Left lung (tissue), 10 donors: Measurements from ENCODE around the gene WDR35. TPM values are rescaled to one million over a fixed set of nuclear protein-coding genes. Genes with fewer than 3 reads are reported as not detected.
A peak's percentile ranks its signal among the peaks of the same experiment; 100 is the strongest.
"Not testable (repeated sequence)": the region's sequence is repeated elsewhere in the genome, so short reads cannot be mapped to it uniquely, and the experiment has no call there.

Experiments used
- ATAC-seq: fragments of 200-7000 bp; cut with Tn5 transposase; one replicate; pipeline ENCODE4 v1.9.1; 2020; ENCODE audit warnings: moderate library complexity
- DNase-seq, 4 donors: peaks; one replicate each; pipeline ENCODE4 v3.0.0-alpha.2; 2013 to 2020
- H3K27ac ChIP-seq, 2 donors: fragments of 200-600 bp; sonication (generic) in 1 of 2; one replicate each; pipeline versions ENCODE4 v1.5.0 to v1.8.0; 2020 to 2021
- H3K27me3 ChIP-seq, 2 donors: fragments of 200-600 bp; sonication (generic) in 1 of 2; one replicate each; pipeline versions ENCODE4 v1.5.0 to v1.8.0; 2020 to 2021
- H3K36me3 ChIP-seq, 2 donors: fragments of 200-600 bp; sonication (generic) in 1 of 2; one replicate each; pipeline versions ENCODE4 v1.5.0 to v1.8.0; 2020 to 2021
- H3K4me1 ChIP-seq, 2 donors: fragments of 200-600 bp; one replicate each; pipeline ENCODE4 v1.8.0; 2021
- H3K4me3 ChIP-seq, 2 donors: fragments of 200-600 bp; sonication (generic) in 1 of 2; one replicate each; pipeline versions ENCODE4 v1.5.0 to v1.8.0; 2020 to 2021; ENCODE audit warnings: mild to moderate bottlenecking in 1 of 2
- H3K9me3 ChIP-seq, 2 donors: fragments of 200-600 bp; sonication (generic) in 1 of 2; one replicate each; pipeline versions ENCODE4 v1.5.0 to v1.8.0; 2020 to 2021
- CTCF ChIP-seq, 2 donors: fragments of 200-600 bp; sonication (generic) in 1 of 2; IDR thresholded peaks; one replicate each; pipeline versions ENCODE4 v1.5.0 to v1.8.0; 2021; ENCODE audit warnings: antibody characterized with exemption in 2 of 2
- intact Hi-C, 2 donors: fragments of 100-400 bp; cut with DNase I; formaldehyde crosslinking; loops; one replicate each; pipeline versions ENCODE4 v1.11.2 to v1.14.2; 2022
- polyA plus RNA-seq, 6 donors: library from polyadenylated mRNA; unstranded; fragments of 120-200 nt; gene quantifications; one replicate each; pipeline ENCODE4 v1.2.1, GENCODE V29; 2013; ENCODE audit not compliant: insufficient read length in 6 of 6
- total RNA-seq, 2 donors: library from RNA; stranded (reverse); fragmentation: NEBNext Ultra II Directional; extraction: Animal tissue kit (Norgen Biotek cat#: 25700); gene quantifications; one replicate each; pipeline ENCODE4 v1.2.1, GENCODE V29; 2021
- donor health status: DM: no; HTN: yes; CAD: no.
- donor health status: DM: no; HTN: no; CAD: no.

Gene WDR35
- total and polyA plus RNA-seq, 8 donors: 8.0 to 32.3 (median 27.7) TPM

- Histone ChIP-seq H3K9me3 (no peaks in the 10 kb centered on the region), H3K36me3 (peaks cover 0 to 20% of the 10 kb centered on the region in 2 donors), H3K27ac (no peak overlapping the region), H3K4me1 (no peaks in the 10 kb centered on the region), H3K27me3 (no peaks in the 10 kb centered on the region), H3K4me3 (no peak overlapping the region)
- TF ChIP-seq CTCF (IDR thresholded peaks at IDR 0.05): no peak
- intact Hi-C loops: no loop called here
- DNase-seq (no peak), ATAC-seq (no peak)
Observed at GRCh38 chr2:19936203-19936602, 53.7 kb downstream of the WDR35 start.

DNA sequence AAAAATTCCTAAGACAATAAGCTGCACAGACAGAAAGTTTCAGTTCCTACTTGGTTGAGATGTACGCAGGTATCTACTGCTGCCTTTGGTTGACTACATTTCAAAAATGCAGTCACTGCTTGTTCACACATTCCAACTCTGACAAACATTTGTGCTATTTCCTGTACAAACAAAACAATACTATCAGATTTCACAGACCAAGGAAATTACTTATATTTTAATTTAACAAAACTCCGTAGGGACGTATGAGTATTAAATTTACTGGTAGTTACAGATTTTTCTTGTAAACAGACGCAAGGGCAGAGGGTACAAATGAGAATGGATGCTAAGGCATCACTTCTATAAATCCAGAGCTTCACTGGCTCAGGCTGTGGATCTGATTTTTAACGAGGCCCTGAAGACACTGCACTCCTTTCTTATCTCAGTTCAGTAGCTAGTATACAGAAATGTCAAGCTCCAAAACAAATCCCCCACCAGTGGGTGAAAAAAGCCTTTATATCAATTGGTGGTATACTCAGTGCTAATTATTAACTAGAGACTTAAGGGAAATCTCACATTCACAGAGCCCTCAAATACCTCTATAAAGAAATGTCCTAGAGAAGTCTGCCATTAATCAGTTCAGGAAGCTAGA lies 56.4 kb downstream of the WDR35 start:
- no peak for TF ChIP-seq CTCF (IDR thresholded peaks at IDR 0.05)

DNA sequence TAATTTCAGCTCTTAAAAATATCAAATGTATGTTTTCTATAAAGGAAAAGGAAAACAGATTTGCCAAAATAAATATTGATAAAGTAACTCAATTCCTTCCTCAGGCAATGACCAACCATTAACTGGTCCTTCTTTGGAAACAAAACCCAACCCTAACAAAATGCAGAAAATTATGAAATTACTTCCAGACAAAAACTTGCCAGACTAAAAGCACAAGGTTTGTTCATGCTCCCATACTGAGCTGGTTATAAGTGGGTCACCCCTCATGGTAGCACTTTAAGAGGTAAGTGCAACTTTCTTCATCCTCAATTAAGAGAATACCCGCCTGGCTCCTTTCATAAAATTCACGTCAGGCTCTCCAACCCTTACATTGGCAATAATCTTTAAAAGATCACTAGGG lies 57.0 kb downstream of the WDR35 start:
- H3K36me3 ChIP-seq: peaks cover 0 to 44% of the 10 kb centered on the region in 2 donors
- H3K4me3 ChIP-seq: no peak overlapping the region
- DNase-seq (no peak), ATAC-seq (no peak)
- no peaks in the 10 kb centered on the region for H3K4me1 ChIP-seq
- intact Hi-C loops: no loop called here
- no peak for TF ChIP-seq CTCF (IDR thresholded peaks at IDR 0.05)
- no peaks in the 10 kb centered on the region for H3K27me3 ChIP-seq
- no peak overlapping the region for H3K27ac ChIP-seq
- H3K9me3 ChIP-seq: peaks cover 0 to 20% of the 10 kb centered on the region in 2 donors

More for the DNA sequence above, 56.4 kb downstream of the WDR35 start:
- no peaks in the 10 kb centered on the region for H3K4me1 ChIP-seq
- no peak for DNase-seq
- peaks cover 0 to 40% of the 10 kb centered on the region in 2 donors for H3K36me3 ChIP-seq
- peak; percentile 71 for ATAC-seq
- no peaks in the 10 kb centered on the region for H3K27me3 ChIP-seq
- intact Hi-C loops: no loop called here
- no peak overlapping the region for H3K27ac ChIP-seq
- peaks cover 0 to 14% of the 10 kb centered on the region in 2 donors for H3K9me3 ChIP-seq
- H3K4me3 ChIP-seq: no peak overlapping the region

GRCh38 chr2:19929226-19929625 lies 60.7 kb downstream of the WDR35 start:
- H3K4me3 ChIP-seq: no peak overlapping the region
- H3K27me3 ChIP-seq: no peaks in the 10 kb centered on the region
- ATAC-seq (no peak), DNase-seq (no peak)
- intact Hi-C loops: no loop called here
- no peak for TF ChIP-seq CTCF (IDR thresholded peaks at IDR 0.05)
- peaks cover 0 to 35% of the 10 kb centered on the region in 2 donors for H3K9me3 ChIP-seq
- no peak overlapping the region for H3K27ac ChIP-seq
- peaks cover 0 to 30% of the 10 kb centered on the region in 2 donors for H3K36me3 ChIP-seq
- no peaks in the 10 kb centered on the region for H3K4me1 ChIP-seq

DNA sequence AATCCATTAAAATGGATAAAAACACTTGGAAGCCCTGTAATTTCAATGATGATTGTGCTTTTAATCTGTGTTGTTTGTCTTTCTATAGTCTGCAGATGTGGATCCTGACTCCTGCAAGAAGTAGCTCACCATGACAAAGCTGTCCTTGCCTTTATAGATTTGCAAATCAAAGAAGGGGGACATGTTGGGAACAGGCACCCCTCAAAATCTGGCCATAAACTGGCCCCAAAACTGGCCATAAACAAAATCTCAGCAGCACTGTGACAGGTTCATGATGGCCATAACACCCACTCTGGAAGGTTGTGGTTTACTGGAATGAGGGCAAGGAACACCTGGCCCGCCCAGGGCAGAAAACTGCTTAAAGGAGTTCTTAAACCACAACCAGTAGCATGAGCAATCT lies 62.1 kb downstream of the WDR35 start:
- H3K4me3 ChIP-seq, H3K4me1 ChIP-seq, H3K27me3 ChIP-seq, H3K27ac ChIP-seq, DNase-seq, intact Hi-C loops, ATAC-seq: not testable (repeated sequence)
- Histone ChIP-seq H3K36me3 (peaks cover 0 to 30% of the 10 kb centered on the region in 2 donors), H3K9me3 (peaks cover 0 to 35% of the 10 kb centered on the region in 2 donors)

GRCh38 chr2:19924526-19924925 lies 65.4 kb downstream of the WDR35 start:
- H3K4me1 ChIP-seq, DNase-seq, H3K27me3 ChIP-seq, intact Hi-C loops, ATAC-seq, H3K27ac ChIP-seq, H3K4me3 ChIP-seq: not testable (repeated sequence)
- H3K36me3 ChIP-seq: peaks cover 0 to 21% of the 10 kb centered on the region in 2 donors
- H3K9me3 ChIP-seq: peaks cover 0 to 31% of the 10 kb centered on the region in 2 donors

GRCh38 chr2:19922188-19922587 lies 67.7 kb downstream of the WDR35 start:
- ATAC-seq, intact Hi-C loops, H3K27me3 ChIP-seq: not testable (repeated sequence)

More at GRCh38 chr2:19922188-19922587, 67.7 kb downstream of the WDR35 start:
- not testable (repeated sequence) for H3K9me3 ChIP-seq, H3K4me1 ChIP-seq, DNase-seq, H3K4me3 ChIP-seq, H3K36me3 ChIP-seq, H3K27ac ChIP-seq
